ENCODE results near the gene PHKG2. TPM values are rescaled to one million over a fixed set of nuclear protein-coding genes. Genes with fewer than 3 reads are reported as not detected.
A peak's percentile ranks its signal among the peaks of the same experiment; 100 is the strongest.

PHKG2 gene
- total RNA-seq, 1 donor from 2014 or later = 23.6 TPM

- no peak for TF ChIP-seq CTCF (IDR thresholded peaks at IDR 0.05; ENCODE audit: insufficient read depth, low read length, poor library complexity, severe bottlenecking)
- peak overlapping the region; percentile 82 for H3K4me3 ChIP-seq (ENCODE audit: low read depth, low read length)
- DNase-seq (ENCODE audit: low read depth) = no peak
These were observed 13.3 kb downstream of the PHKG2 start for GRCh38 chr16:30761427-30761927.

GRCh38 chr16:30761928-30762902 lies 14.0 kb downstream of the PHKG2 start, which contains the start of the genes CFAP119 and RNF40:
TSS of gene CFAP119 (minus strand) at chr16:30762062. CDS start at chr16:30761748, 314 bp downstream.
TSS of gene RNF40 (plus strand) at chr16:30762322. CDS start at chr16:30762546, 224 bp downstream.
- TF ChIP-seq CTCF (IDR thresholded peaks at IDR 0.05; ENCODE audit: insufficient read depth, low read length, poor library complexity, severe bottlenecking) = no peak
- Histone ChIP-seq H3K36me3 (ENCODE audit: control insufficient read depth, insufficient read depth, low read length) (peaks cover 9% of the 10 kb centered on the region), H3K27me3 (ENCODE audit: control insufficient read depth, insufficient read depth, low read length) (no peaks in the 10 kb centered on the region), H3K4me3 (ENCODE audit: low read depth, low read length) (peak within 1 kb of the TSS; percentile 82)
- DNase-seq (ENCODE audit: low read depth) = peak; percentile 96

More at GRCh38 chr16:30761427-30761927, 13.3 kb downstream of the PHKG2 start:
- Histone ChIP-seq H3K27me3 (ENCODE audit: control insufficient read depth, insufficient read depth, low read length) (no peaks in the 10 kb centered on the region), H3K36me3 (ENCODE audit: control insufficient read depth, insufficient read depth, low read length) (peaks cover 9% of the 10 kb centered on the region)

DNA sequence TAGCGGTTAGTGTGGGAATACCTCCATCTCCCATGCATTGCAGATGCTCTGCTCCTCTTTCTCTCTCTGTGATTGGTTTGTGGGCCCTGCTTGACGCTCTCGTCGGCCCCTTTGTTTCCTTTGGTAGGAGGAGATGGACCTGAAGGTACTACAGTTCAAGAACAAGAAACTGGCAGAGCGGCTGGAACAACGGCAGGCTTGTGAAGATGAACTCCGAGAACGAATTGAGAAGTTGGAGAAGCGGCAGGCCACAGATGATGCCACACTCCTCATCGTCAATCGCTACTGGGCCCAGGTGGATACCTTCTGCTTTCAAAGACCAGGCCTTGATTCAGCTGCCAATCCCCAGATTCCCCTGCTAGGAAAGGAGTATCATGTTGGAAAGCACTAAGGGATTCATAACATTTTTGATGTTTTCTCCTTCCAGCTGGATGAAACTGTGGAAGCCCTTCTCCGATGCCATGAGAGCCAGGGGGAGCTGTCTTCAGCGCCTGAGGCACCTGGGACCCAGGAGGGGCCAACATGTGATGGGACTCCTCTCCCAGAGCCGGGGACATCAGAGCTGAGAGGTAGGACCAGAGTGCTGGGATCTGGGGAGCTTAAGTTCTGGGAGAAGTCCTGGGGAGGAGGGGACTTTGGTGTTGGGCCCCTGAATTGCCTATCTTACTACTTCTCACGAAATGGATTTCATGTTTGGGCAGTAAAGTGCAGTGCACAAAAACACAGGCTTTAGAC lies 14.9 kb downstream of the PHKG2 start:
- no peaks in the 10 kb centered on the region for H3K27me3 ChIP-seq (ENCODE audit: control insufficient read depth, insufficient read depth, low read length)
- peak overlapping the region; percentile 82 for H3K4me3 ChIP-seq (ENCODE audit: low read depth, low read length)
- DNase-seq (ENCODE audit: low read depth) = no peak
- H3K36me3 ChIP-seq (ENCODE audit: control insufficient read depth, insufficient read depth, low read length) = peaks cover 9% of the 10 kb centered on the region
- TF ChIP-seq CTCF (IDR thresholded peaks at IDR 0.05; ENCODE audit: insufficient read depth, low read length, poor library complexity, severe bottlenecking) = no peak

DNA sequence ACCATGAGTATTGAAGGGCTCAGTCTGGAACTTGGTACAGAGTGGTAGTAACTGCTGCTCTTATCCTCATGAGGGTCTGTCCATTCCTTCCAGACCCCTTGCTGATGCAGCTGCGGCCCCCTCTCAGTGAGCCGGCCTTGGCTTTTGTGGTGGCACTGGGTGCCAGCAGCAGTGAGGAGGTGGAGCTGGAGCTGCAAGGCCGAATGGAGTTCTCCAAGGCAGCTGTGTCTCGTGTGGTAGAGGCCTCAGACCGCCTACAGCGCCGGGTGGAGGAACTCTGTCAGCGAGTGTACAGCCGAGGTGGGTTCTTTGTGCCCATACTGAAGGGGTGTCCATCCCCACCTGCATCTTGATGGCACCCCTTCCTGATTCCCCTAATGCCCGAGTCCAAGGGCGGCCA lies 15.9 kb downstream of the PHKG2 start:
- H3K27me3 ChIP-seq (ENCODE audit: control insufficient read depth, insufficient read depth, low read length) = no peaks in the 10 kb centered on the region
- H3K36me3 ChIP-seq (ENCODE audit: control insufficient read depth, insufficient read depth, low read length) = peaks cover 12% of the 10 kb centered on the region
- no peak for DNase-seq (ENCODE audit: low read depth)
- no peak overlapping the region for H3K4me3 ChIP-seq (ENCODE audit: low read depth, low read length)
- TF ChIP-seq CTCF (IDR thresholded peaks at IDR 0.05; ENCODE audit: insufficient read depth, low read length, poor library complexity, severe bottlenecking) = no peak

- no peak for DNase-seq (ENCODE audit: low read depth)
- Histone ChIP-seq H3K4me3 (ENCODE audit: low read depth, low read length) (no peak overlapping the region), H3K36me3 (ENCODE audit: control insufficient read depth, insufficient read depth, low read length) (peaks cover 12% of the 10 kb centered on the region), H3K27me3 (ENCODE audit: control insufficient read depth, insufficient read depth, low read length) (no peaks in the 10 kb centered on the region)
- TF ChIP-seq CTCF (IDR thresholded peaks at IDR 0.05; ENCODE audit: insufficient read depth, low read length, poor library complexity, severe bottlenecking) = no peak
These were observed 16.7 kb downstream of the PHKG2 start for GRCh38 chr16:30764816-30765465.
